Left ventricle myocardium inferior (tissue), 1 donor: ENCODE measurements around the gene KHDRBS1. TPM values are rescaled to one million over a fixed set of nuclear protein-coding genes. Genes with fewer than 3 reads are reported as not detected.
A peak's percentile ranks its signal among the peaks of the same experiment; 100 is the strongest.
"Not testable (repeated sequence)": the region's sequence is repeated elsewhere in the genome, so short reads cannot be mapped to it uniquely, and the experiment has no call there.

Experiments
- DNase-seq: peaks from one replicate; pipeline ENCODE4 v3.0.0-alpha.2; 2020
- H3K27ac ChIP-seq: fragments of 200-600 bp; replicated peaks from 2 replicates; pipeline ENCODE4 v1.8.0; 2021
- H3K27me3 ChIP-seq: fragments of 200-600 bp; 2 replicates; pipeline ENCODE4 v1.8.0; 2021; ENCODE audit warnings: low read depth
- H3K36me3 ChIP-seq: fragments of 200-600 bp; 2 replicates; pipeline ENCODE4 v1.8.0; 2021
- H3K4me1 ChIP-seq: fragments of 200-600 bp; 2 replicates; pipeline ENCODE4 v1.8.0; 2021
- H3K4me3 ChIP-seq: fragments of 200-600 bp; 2 replicates; pipeline ENCODE4 v1.8.0; 2021; ENCODE audit warnings: mild to moderate bottlenecking, moderate library complexity
- H3K9me3 ChIP-seq: fragments of 200-600 bp; replicated peaks from 2 replicates; pipeline ENCODE4 v1.8.0; 2021
- intact Hi-C: fragments of 100-400 bp; cut with micrococcal nuclease; formaldehyde crosslinking; loops from one replicate; pipeline ENCODE4 v1.11.0; 2022
- total RNA-seq: library from RNA; stranded (reverse); fragmentation: NEBNext Ultra II Directional; extraction: Animal tissue kit (Norgen Biotek cat#: 25700); gene quantifications from one replicate; pipeline ENCODE4 v1.2.1, GENCODE V29; 2021
- TF ChIP-seq, protein P1 (sequence below): fragments of 200-600 bp; IDR thresholded peaks from 2 replicates; pipeline ENCODE4 v1.8.0; 2021; ENCODE audit warnings: antibody characterized with exemption, mild to moderate bottlenecking, borderline replicate concordance
- donor health status: DM: no; HTN: yes; CAD: no; lungs with severe emphysema.

Gene KHDRBS1
- total RNA-seq, 1 donor from 2014 or later: 58.2 TPM

GRCh38 chr1:32052887-32053286, 39.2 kb downstream of the KHDRBS1 start:
- TF ChIP-seq, protein P1, sequence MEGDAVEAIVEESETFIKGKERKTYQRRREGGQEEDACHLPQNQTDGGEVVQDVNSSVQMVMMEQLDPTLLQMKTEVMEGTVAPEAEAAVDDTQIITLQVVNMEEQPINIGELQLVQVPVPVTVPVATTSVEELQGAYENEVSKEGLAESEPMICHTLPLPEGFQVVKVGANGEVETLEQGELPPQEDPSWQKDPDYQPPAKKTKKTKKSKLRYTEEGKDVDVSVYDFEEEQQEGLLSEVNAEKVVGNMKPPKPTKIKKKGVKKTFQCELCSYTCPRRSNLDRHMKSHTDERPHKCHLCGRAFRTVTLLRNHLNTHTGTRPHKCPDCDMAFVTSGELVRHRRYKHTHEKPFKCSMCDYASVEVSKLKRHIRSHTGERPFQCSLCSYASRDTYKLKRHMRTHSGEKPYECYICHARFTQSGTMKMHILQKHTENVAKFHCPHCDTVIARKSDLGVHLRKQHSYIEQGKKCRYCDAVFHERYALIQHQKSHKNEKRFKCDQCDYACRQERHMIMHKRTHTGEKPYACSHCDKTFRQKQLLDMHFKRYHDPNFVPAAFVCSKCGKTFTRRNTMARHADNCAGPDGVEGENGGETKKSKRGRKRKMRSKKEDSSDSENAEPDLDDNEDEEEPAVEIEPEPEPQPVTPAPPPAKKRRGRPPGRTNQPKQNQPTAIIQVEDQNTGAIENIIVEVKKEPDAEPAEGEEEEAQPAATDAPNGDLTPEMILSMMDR: no peak
- Histone ChIP-seq H3K4me1 (no peaks in the 10 kb centered on the region), H3K27ac (no peak overlapping the region), H3K27me3 (no peaks in the 10 kb centered on the region), H3K36me3 (peaks cover 77% of the 10 kb centered on the region), H3K4me3 (no peak overlapping the region), H3K9me3 (no peaks in the 10 kb centered on the region)
- intact Hi-C loops: no loop called here
- no peak for DNase-seq

DNA sequence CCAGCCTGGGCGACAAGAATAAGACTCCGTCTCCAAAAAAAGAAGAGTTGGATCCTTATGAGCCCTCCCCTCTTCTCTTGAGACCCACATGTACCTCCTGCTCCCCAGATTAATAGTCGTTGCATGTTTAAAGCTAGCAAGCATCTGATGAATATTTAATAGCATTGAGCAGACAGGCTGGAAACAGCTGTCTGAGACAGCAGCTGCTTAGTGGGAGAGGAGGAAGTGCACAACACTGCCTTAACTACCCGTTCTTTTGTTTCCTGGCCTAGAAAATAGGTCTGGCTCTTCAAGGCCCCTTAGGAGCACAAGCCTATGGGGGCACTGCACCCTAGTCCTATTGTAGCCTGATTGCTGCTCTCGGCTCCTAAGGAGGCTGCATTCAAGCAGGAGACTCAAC, 41.7 kb downstream of the KHDRBS1 start:
- H3K36me3 ChIP-seq: peaks cover 96% of the 10 kb centered on the region
- intact Hi-C loops: no loop called here
- DNase-seq: no peak
- no peak overlapping the region for H3K27ac ChIP-seq
- no peaks in the 10 kb centered on the region for H3K27me3 ChIP-seq
- TF ChIP-seq, protein P1: no peak
- H3K4me3 ChIP-seq: no peak overlapping the region
- no peaks in the 10 kb centered on the region for H3K4me1 ChIP-seq
- no peaks in the 10 kb centered on the region for H3K9me3 ChIP-seq

DNA sequence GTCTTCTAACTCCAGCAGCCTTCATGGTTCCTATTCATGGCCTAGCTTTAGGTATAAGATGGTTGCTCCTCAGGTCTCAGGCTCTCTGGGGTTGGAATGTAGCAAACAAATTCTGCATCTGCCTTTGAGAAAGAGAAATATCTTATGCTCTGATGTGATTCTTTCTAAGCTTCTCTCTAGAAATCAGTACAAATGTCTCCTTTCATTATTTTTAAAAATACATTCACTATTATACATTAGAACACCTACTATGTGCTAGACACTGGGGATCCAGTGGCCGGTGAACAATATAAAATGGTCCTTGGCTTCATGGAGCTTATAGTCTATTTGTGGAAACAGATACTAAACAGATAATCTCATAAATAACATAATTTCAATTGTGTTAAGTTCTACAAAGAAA, 42.9 kb downstream of the KHDRBS1 start:
- peaks cover 96% of the 10 kb centered on the region for H3K36me3 ChIP-seq
- intact Hi-C loops: no loop called here
- H3K27me3 ChIP-seq: no peaks in the 10 kb centered on the region
- H3K4me3 ChIP-seq: no peak overlapping the region
- TF ChIP-seq, protein P1: no peak
- no peaks in the 10 kb centered on the region for H3K9me3 ChIP-seq
- no peak overlapping the region for H3K27ac ChIP-seq
- no peaks in the 10 kb centered on the region for H3K4me1 ChIP-seq
- no peak for DNase-seq

- H3K36me3 ChIP-seq: peaks cover 57% of the 10 kb centered on the region
- no peak for DNase-seq
- TF ChIP-seq, protein P1: no peak
- no peaks in the 10 kb centered on the region for H3K27me3 ChIP-seq
- no peak overlapping the region for H3K4me3 ChIP-seq
- no peaks in the 10 kb centered on the region for H3K9me3 ChIP-seq
- intact Hi-C loops: no loop called here
- H3K4me1 ChIP-seq: peaks cover 13% of the 10 kb centered on the region
- H3K27ac ChIP-seq: no peak overlapping the region
Measured at GRCh38 chr1:32060914-32061313, 47.2 kb downstream of the KHDRBS1 start.

GRCh38 chr1:32062867-32063230, 49.2 kb downstream of the KHDRBS1 start:
- DNase-seq: no peak
- H3K4me1 ChIP-seq: peaks cover 27% of the 10 kb centered on the region
- H3K27me3 ChIP-seq: no peaks in the 10 kb centered on the region
- H3K36me3 ChIP-seq: peaks cover 40% of the 10 kb centered on the region
- H3K9me3 ChIP-seq: no peaks in the 10 kb centered on the region
- TF ChIP-seq, protein P1: no peak
- H3K27ac ChIP-seq: peak overlapping the region; percentile 51
- no peak overlapping the region for H3K4me3 ChIP-seq
- intact Hi-C loops: no loop called here

DNA sequence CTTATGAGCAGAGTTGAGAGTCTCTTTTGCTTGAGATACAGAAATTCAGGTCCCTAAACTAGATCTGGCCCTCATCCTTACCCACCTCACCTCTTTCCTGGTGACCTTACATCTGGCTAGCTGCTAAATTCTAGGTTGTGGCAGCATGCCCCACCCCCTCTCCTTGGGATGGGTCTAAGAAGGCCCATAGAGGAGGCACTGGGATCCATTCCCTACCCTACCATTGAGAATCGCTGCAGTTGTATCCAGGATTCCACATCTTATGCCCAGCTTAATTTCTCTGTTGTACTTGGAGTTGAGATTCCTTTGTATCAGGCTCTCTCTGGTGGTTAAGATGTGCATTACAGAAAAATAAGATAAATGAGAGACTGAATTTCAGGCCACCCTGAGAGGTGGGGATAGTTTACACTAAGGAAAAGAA, 49.6 kb downstream of the KHDRBS1 start:
- Histone ChIP-seq H3K4me1 (peaks cover 27% of the 10 kb centered on the region), H3K9me3 (no peaks in the 10 kb centered on the region), H3K27ac (peak overlapping the region; percentile 51), H3K27me3 (no peaks in the 10 kb centered on the region), H3K36me3 (peaks cover 37% of the 10 kb centered on the region), H3K4me3 (no peak overlapping the region)
- TF ChIP-seq, protein P1: peak; percentile 64
- DNase-seq: no peak
- intact Hi-C loops: no loop called here

DNA sequence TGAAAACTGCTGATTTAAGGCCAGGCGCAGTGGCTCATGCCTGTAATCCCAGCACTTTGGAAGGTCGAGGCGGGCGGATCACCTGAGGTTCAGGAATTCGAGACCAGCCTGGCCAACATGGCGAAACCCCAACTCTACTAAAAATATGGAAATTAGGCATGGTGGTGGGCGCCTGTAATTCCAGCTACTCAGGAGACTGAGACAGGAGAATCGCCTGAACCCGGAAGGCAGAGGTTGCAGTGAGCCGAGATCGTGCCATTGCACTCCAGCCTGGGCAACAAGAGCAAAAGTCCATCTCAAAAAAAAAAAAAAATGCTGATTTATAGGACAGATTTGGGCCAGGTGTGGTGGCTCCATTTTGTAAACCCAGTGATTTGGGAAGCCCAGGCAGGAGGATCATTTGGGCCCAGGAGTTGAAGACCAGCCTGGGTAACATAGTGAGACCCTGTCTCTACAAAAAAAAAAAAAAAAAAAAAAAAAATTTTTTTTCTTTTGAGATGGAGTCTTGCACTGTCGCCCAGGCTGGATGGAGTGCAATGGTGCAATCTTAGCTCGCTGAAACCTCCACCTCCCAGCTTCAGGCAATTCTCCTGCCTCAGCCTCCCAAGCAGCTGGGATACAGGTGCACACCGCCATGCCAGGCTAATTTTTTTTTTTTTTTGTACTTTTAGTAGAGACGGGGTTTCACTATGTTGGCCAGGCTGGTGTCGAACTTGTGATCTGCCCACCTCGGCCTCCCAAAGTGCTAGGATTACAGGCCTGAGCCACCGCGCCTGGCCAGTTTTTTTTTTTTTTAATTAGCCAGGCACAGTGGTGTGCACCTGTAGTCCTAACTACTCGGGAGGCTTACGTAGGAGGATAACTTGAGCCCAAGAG, 52.2 kb downstream of the KHDRBS1 start:
- H3K36me3 ChIP-seq: peaks cover 12% of the 10 kb centered on the region
- H3K27me3 ChIP-seq, H3K9me3 ChIP-seq, DNase-seq, H3K4me3 ChIP-seq, intact Hi-C loops: not testable (repeated sequence)
- peaks cover 27% of the 10 kb centered on the region for H3K4me1 ChIP-seq
- peak overlapping the region; percentile 63 for H3K27ac ChIP-seq
